Karpas-422 (cell line): ENCODE results near the gene TERB2. TPM values are rescaled to one million over a fixed set of nuclear protein-coding genes. Genes with fewer than 3 reads are reported as not detected.
"Not testable (repeated sequence)": the region's sequence is repeated elsewhere in the genome, so short reads cannot be mapped to it uniquely, and the experiment has no call there.

Source experiments
- DNase-seq: peaks from one replicate; pipeline ENCODE4 v3.0.0-alpha.2; 2015
- H2AFZ ChIP-seq: fragments of 200-600 bp; sonication (generic); 2 replicates; pipeline ENCODE4 v1.6.1; 2014; ENCODE audit warnings: antibody characterized with exemption, low read length, mixed read lengths
- H3K27ac ChIP-seq: fragments of 200-600 bp; sonication (generic); 2 replicates; pipeline ENCODE4 v1.5.1; 2014; ENCODE audit warnings: mild to moderate bottlenecking, low read length, moderate library complexity
- H3K27me3 ChIP-seq: fragments of 200-600 bp; sonication (generic); 2 replicates; pipeline ENCODE4 v1.6.1; 2014; ENCODE audit warnings: low read length, mixed read lengths
- H3K36me3 ChIP-seq: fragments of 200-600 bp; sonication (generic); 2 replicates; pipeline ENCODE4 v1.6.1; 2014; ENCODE audit warnings: low read length, mixed read lengths; ENCODE audit not compliant: insufficient read depth
- H3K4me1 ChIP-seq: fragments of 200-600 bp; sonication (generic); 2 replicates; pipeline ENCODE4 v1.6.1; 2014; ENCODE audit warnings: mild to moderate bottlenecking, low read length, mixed read lengths
- H3K4me2 ChIP-seq: fragments of 200-600 bp; sonication (generic); 2 replicates; pipeline ENCODE4 v1.6.1; 2014; ENCODE audit warnings: low read length, low read depth, mild to moderate bottlenecking; ENCODE audit not compliant: poor library complexity, severe bottlenecking
- H3K4me3 ChIP-seq: fragments of 200-600 bp; sonication (generic); 2 replicates; pipeline ENCODE4 v1.5.1; 2014; ENCODE audit warnings: mild to moderate bottlenecking, antibody characterized with exemption, low read length, mixed read lengths
- H3K79me2 ChIP-seq: fragments of 200-600 bp; sonication (generic); 2 replicates; pipeline ENCODE4 v1.6.1; 2014; ENCODE audit warnings: mild to moderate bottlenecking, low read length, mixed read lengths
- H3K9ac ChIP-seq: fragments of 200-600 bp; sonication (generic); 2 replicates; pipeline ENCODE4 v1.6.0; 2014; ENCODE audit warnings: low read length
- H3K9me2 ChIP-seq: fragments of 200-600 bp; sonication (generic), shearing (Covaris generic); replicated peaks from 2 replicates; pipeline ENCODE4 v1.6.0; 2014; ENCODE audit warnings: mild to moderate bottlenecking, low read length, moderate library complexity; ENCODE audit not compliant: insufficient read depth
- H3K9me3 ChIP-seq: fragments of 300-700, 200-600 bp; sonication (generic); 2 replicates; pipeline ENCODE4 v1.6.1; 2014; ENCODE audit warnings: low read length, mixed read lengths
- H4K20me1 ChIP-seq: fragments of 200-600 bp; sonication (generic); 2 replicates; pipeline ENCODE4 v1.6.1; 2014; ENCODE audit warnings: mild to moderate bottlenecking, antibody characterized with exemption, low read length, low read depth; ENCODE audit not compliant: insufficient read depth
- total RNA-seq: library from RNA; depleted of rRNA; stranded (reverse); fragments of >200 nt; shearing (Covaris generic); gene quantifications from 2 replicates; pipeline ENCODE4 v1.2.3, GENCODE V29; 2014; ENCODE audit warnings: low replicate concordance

TERB2 gene
- total RNA-seq, 1 experiment from 2014 or later: not detected

DNA sequence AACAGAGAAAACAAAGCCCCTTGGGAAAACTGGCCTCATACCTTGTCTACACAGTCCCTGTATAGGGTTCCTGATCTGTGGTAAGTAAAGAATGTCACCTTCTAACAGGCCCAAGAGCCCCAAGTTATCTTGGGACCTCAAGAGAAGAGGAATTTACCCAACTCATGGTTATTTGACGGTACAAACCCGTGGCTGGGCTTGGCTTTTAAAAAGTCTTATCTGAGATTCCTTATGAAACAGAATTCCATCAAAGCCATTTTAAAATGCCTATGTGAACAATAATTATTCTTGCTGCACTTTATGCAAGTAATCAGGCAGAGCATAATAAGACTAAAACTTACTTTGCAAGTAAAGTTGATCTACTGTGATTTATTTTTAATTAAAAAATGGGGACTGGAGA is 52.6 kb downstream of the TERB2 start:
- H2AFZ ChIP-seq: no peak overlapping the region
- H3K27me3 ChIP-seq: no peaks in the 10 kb centered on the region
- no peaks in the 10 kb centered on the region for H3K9me3 ChIP-seq
- no peak overlapping the region for H3K4me2 ChIP-seq
- H3K9ac ChIP-seq: no peak overlapping the region
- H3K4me3 ChIP-seq: no peak overlapping the region
- no peak overlapping the region for H3K27ac ChIP-seq
- no peak for DNase-seq
- H3K36me3 ChIP-seq: no peaks in the 10 kb centered on the region
- no peaks in the 10 kb centered on the region for H3K9me2 ChIP-seq
- H4K20me1 ChIP-seq: no peaks in the 10 kb centered on the region
- no peaks in the 10 kb centered on the region for H3K79me2 ChIP-seq
- no peaks in the 10 kb centered on the region for H3K4me1 ChIP-seq

DNA sequence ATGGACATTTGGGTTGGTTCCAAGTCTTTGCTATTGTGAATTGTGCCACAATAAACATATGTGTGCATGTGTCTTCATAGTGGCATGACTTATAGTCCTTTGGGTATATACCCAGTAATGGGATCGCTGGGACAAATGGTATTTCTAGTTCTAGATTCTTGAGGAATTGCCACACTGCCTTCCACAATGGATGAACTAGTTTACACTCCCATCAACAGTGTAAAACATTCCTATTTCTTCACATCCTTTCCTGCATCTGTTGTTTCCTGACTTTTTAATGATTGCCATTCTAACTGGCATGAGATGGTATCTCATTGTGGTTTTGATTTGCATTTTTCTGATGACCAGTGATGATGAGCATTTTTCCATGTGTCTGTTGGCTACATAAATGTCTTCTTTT is 58.6 kb downstream of the TERB2 start:
- H3K9me2 ChIP-seq, DNase-seq, H3K27me3 ChIP-seq, H4K20me1 ChIP-seq, H3K4me1 ChIP-seq, H3K36me3 ChIP-seq, H3K9ac ChIP-seq, H3K79me2 ChIP-seq, H3K4me2 ChIP-seq, H3K27ac ChIP-seq, H3K9me3 ChIP-seq, H2AFZ ChIP-seq, H3K4me3 ChIP-seq: not testable (repeated sequence)

DNA sequence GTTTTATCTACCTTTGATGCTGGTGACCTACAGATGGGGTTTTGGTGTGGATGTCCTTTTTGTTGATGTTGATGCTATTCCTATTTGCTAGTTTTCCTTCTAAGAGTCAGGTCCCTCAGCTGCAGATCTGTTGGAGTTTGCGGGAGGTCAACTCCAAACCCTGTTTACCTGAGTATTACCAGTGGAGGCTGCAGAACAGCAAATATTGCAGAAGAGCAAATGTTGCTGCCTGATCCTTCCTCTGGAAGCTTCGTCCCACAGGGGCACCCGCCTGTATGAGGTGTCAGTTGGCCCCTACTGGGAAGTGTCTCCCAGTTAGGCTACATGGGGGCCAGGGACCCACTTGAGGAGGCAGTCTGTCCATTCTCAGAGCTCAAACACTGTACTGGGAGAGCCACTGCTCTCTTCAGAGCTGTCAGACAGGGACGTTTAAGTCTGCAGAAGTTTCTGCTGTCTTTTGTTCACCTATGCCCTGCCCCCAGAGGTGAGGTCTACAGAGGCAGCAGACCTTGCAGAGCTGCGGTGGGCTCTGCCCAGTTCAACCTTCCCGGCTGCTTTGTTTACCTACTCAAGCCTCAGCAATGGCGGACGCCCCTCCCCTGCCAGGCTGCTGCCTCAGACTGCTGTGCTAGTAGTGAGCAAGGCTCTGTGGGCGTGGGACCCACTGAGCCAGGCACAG is 63.9 kb downstream of the TERB2 start:
- H3K4me3 ChIP-seq, H3K27me3 ChIP-seq, H3K36me3 ChIP-seq, DNase-seq, H3K27ac ChIP-seq, H3K4me2 ChIP-seq, H3K9me3 ChIP-seq, H2AFZ ChIP-seq, H4K20me1 ChIP-seq, H3K9ac ChIP-seq, H3K9me2 ChIP-seq: not testable (repeated sequence)
- peaks cover 23% of the 10 kb centered on the region for H3K79me2 ChIP-seq
- H3K4me1 ChIP-seq: peaks cover 23% of the 10 kb centered on the region

DNA sequence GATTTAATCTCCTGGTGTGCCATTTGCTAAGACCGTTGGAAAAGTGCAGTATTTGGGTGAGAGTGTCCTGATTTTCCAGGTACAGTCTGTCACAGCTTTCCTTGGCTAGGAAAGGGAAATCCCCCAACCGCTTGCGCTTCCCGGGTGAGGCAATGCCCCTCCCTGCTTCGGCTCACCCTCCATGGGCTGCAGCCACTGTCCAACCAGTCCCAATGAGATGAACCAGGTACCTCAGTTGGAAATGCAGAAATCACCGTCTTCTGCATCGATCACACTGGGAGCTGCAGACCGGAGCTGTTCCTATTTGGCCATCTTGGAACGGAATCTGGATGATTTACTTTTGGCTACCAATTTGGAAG is 64.4 kb downstream of the TERB2 start:
- H2AFZ ChIP-seq, H3K9ac ChIP-seq, H3K9me2 ChIP-seq, H3K27me3 ChIP-seq, H3K27ac ChIP-seq, H4K20me1 ChIP-seq, DNase-seq, H3K36me3 ChIP-seq, H3K9me3 ChIP-seq, H3K4me3 ChIP-seq, H3K4me2 ChIP-seq: not testable (repeated sequence)
- Histone ChIP-seq H3K4me1 (peaks cover 28% of the 10 kb centered on the region), H3K79me2 (peaks cover 27% of the 10 kb centered on the region)

DNA sequence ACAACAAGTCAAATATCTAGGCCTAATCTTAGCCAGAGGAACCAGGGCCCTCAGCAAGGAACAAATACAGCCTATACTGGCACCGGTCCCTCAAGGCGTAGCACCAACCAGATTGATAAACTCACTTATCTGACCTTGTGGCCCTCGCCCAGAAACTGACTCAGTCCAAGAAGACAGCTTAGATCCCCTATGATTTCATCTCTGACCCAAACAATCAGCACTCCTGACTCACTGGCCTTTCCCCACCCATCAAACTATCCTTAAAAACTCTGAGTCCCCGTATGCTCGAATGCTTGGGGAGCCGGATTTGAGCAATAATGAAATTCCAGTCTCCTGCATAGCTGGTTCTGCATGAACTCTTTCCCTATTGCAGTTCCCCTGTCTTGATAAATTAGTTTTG is 64.9 kb downstream of the TERB2 start:
- Histone ChIP-seq H4K20me1 (no peaks in the 10 kb centered on the region), H3K9me3 (no peaks in the 10 kb centered on the region), H3K27ac (no peak overlapping the region), H2AFZ (no peak overlapping the region), H3K4me3 (no peak overlapping the region), H3K4me1 (peaks cover 33% of the 10 kb centered on the region), H3K4me2 (no peak overlapping the region), H3K79me2 (peaks cover 31% of the 10 kb centered on the region), H3K9me2 (no peaks in the 10 kb centered on the region), H3K36me3 (peaks cover 1% of the 10 kb centered on the region; the same call in 1 of the 2 replicates), H3K9ac (no peak overlapping the region), H3K27me3 (no peaks in the 10 kb centered on the region)
- DNase-seq: no peak

DNA sequence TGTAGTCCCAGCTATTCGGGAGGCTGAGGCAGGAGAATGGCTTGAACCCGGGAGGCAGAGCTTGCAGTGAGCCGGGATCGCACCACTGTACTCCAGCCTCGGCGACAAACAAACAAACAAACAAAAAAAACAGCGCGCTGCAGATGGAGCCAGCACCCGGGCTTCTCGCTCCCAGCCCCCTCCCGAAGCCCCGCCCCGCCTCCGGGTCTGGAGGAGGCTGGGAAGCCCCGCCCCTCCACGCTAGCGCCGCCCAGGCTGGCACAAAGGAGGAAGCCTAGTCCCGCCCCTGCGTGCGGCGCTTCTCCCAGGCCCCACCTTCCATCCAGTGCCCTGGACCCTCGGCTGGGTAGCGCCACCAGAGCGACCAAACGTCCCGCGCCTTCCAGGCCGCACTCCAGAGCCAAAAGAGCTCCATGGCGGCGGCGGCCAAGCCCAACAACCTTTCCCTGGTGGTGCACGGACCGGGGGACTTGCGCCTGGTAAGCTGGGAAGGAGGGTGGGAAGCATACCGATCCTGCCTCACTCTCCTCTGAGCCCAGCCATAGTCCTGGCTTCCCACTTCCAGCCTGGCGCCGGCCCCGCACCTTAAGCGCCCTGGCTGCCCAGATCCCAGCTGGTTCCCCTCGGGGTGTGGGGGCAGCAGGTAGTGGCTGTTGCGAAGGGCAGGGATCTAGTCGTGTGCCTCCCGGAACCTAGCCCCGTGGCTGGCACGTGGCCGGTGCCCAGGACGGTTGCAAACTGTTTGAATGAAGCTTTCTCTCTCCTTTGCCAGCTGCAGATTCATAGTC is 66.6 kb downstream of the TERB2 start, which contains the start of gene SORD:
SORD (plus strand) TSS at position 325 of the 788 bp plus-strand sequence; CDS start at position 414, 89 bp downstream.
- Histone ChIP-seq H3K4me2 (peak within 1 kb of the TSS; percentile 78), H3K4me3 (peak within 1 kb of the TSS; percentile 89), H2AFZ (peak within 1 kb of the TSS; percentile 79; the same call in 1 of the 2 replicates), H3K36me3 (peaks cover 18% of the 10 kb centered on the region), H3K4me1 (peaks cover 42% of the 10 kb centered on the region), H3K9me3 (no peaks in the 10 kb centered on the region), H3K27me3 (no peaks in the 10 kb centered on the region), H3K27ac (peak within 1 kb of the TSS; percentile 34; the same call in 1 of the 2 replicates), H3K9me2 (no peaks in the 10 kb centered on the region), H4K20me1 (no peaks in the 10 kb centered on the region), H3K9ac (peak within 1 kb of the TSS; percentile 96), H3K79me2 (peaks cover 48% of the 10 kb centered on the region)
- DNase-seq: peak; percentile 97

DNA sequence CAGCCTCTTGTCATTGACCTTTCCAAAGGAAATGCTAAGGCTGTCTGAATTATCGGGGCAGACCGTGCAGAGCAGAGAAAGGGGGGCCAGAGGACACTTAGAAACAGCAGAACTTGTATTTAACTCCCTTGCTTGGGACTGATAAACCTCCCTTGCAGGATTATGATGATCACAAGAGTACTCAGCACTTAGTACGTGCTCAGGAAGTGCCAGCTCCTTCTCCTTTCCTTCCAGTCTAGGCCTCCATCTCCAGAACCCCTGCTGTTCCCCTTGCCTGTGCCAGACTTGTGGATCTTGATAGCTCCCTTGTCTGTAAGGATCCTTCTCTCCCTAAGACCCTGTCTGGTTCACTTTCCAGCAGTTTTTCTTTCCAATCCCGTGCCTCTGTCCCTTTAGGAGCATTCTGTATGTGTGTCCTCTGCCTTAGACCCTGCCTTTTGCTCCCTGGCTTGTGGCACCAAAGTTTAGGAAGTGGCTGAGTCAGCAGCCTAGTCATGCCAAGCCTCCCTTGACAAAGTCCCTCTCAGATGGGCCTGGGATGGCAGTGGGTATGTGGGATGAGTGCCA is 67.3 kb downstream of the TERB2 start:
- peaks cover 42% of the 10 kb centered on the region for H3K4me1 ChIP-seq
- H3K9me2 ChIP-seq: no peaks in the 10 kb centered on the region
- peak overlapping the region; percentile 89 for H3K4me3 ChIP-seq
- H4K20me1 ChIP-seq: no peaks in the 10 kb centered on the region
- H3K9me3 ChIP-seq: no peaks in the 10 kb centered on the region
- H3K4me2 ChIP-seq: peak overlapping the region; percentile 78
- H3K36me3 ChIP-seq: peaks cover 21% of the 10 kb centered on the region
- H3K9ac ChIP-seq: peak overlapping the region; percentile 96
- H2AFZ ChIP-seq: peak overlapping the region; percentile 79; the same call in 1 of the 2 replicates
- H3K27ac ChIP-seq: peak overlapping the region; percentile 34; the same call in 1 of the 2 replicates
- no peak for DNase-seq
- peaks cover 55% of the 10 kb centered on the region for H3K79me2 ChIP-seq
- H3K27me3 ChIP-seq: no peaks in the 10 kb centered on the region

DNA sequence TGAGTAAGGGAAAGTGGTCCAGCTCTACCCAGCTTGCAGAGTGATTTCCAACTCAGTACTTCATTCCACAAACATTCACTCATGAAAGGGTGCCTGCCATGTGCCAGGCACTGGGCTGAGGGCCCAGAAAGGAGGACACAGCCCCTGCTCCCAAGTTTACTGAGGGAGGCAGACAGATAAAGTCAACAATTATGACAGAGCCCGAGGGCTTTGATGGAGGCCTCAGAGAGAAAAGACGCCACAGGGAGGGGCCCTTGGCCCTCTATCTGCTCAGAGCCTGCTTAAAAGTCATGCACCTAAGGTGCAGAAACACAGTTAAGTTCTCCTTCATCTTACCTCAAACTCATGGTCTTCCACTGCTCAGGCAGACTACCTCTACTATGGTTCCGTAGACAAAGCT is 68.2 kb downstream of the TERB2 start:
- Histone ChIP-seq H3K4me2 (peak overlapping the region; percentile 78), H3K9ac (peak overlapping the region; percentile 96), H3K4me3 (peak overlapping the region; percentile 89), H3K79me2 (peaks cover 64% of the 10 kb centered on the region), H3K4me1 (peaks cover 42% of the 10 kb centered on the region), H3K36me3 (peaks cover 30% of the 10 kb centered on the region)
- not testable (repeated sequence) for H4K20me1 ChIP-seq, H3K9me2 ChIP-seq, H3K9me3 ChIP-seq, H2AFZ ChIP-seq, H3K27me3 ChIP-seq, H3K27ac ChIP-seq
- DNase-seq: peak; percentile 40
